Prostate gland (tissue), 2 donors: ENCODE results near the gene SLC26A5. TPM values are rescaled to one million over a fixed set of nuclear protein-coding genes. Genes with fewer than 3 reads are reported as not detected.

Experiments used
- DNase-seq: peaks from one replicate; pipeline ENCODE4 v3.0.0-alpha.2; 2019; ENCODE audit warnings: low spot score
- H3K27ac ChIP-seq, 2 donors: fragments of 200-600 bp; sonication (generic); 2 replicates each; pipeline ENCODE4 v1.5.1; 2017 to 2019
- H3K27me3 ChIP-seq: fragments of 200-600 bp; sonication (generic); replicated peaks from 2 replicates; pipeline ENCODE4 v1.5.1; 2019; ENCODE audit not compliant: insufficient read depth
- H3K36me3 ChIP-seq, 2 donors: fragments of 200-600 bp; sonication (generic); 1 replicate in 1 of 2; 2 replicates in 1 of 2; pipeline versions ENCODE4 v1.5.1 to v1.8.1; 2017 to 2019
- H3K4me1 ChIP-seq: fragments of 200-600 bp; sonication (generic); replicated peaks from 2 replicates; pipeline ENCODE4 v1.5.1; 2019
- H3K4me3 ChIP-seq, 2 donors: fragments of 200-600 bp; sonication (generic); 2 replicates each; pipeline ENCODE4 v1.5.1; 2017 to 2019
- H3K9me3 ChIP-seq: fragments of 200-600 bp; sonication (generic); 2 replicates; pipeline ENCODE4 v1.5.1; 2017
- POLR2A ChIP-seq: fragments of 450-650 bp; IDR thresholded peaks from one replicate; pipeline ENCODE4 v1.6.1; 2016; ENCODE audit warnings: antibody characterized with exemption, mild to moderate bottlenecking
- POLR2AphosphoS5 ChIP-seq: sonication (generic); formaldehyde crosslinking; IDR thresholded peaks from one replicate; pipeline ENCODE4 v1.6.1; 2017; ENCODE audit warnings: antibody characterized with exemption
- WGBS: methylation state at CpG from one replicate; pipeline ENCODE4 v1.1.5; 2018; 5-methylcytosine and 5-hydroxymethylcytosine counted together
- intact Hi-C: fragments of 100-400 bp; cut with DNase I; formaldehyde crosslinking; loops from one replicate; pipeline ENCODE4 v1.14.2; 2022
- total RNA-seq, 2 donors: library from RNA; depleted of rRNA; stranded (reverse); fragments of >200 nt; gene quantifications; one replicate each; pipeline ENCODE4 v1.1.0, GENCODE V29; 2016
- TF ChIP-seq, protein P1 (sequence below), 4 experiments: fragments of 200-600 bp in 2 of 4; fragments of 450-650 bp in 2 of 4; sonication (generic) in 2 of 4; IDR thresholded peaks; 1 replicate in 3 of 4; 2 replicates in 1 of 4; pipeline ENCODE4 v1.5.1; 2016 to 2019; ENCODE audit warnings: antibody characterized with exemption in 4 of 4, mild to moderate bottlenecking in 2 of 4, moderate library complexity in 2 of 4

SLC26A5 gene
- total RNA-seq, 2 donors from 2014 or later: 1.5 to 3.9 TPM

DNA sequence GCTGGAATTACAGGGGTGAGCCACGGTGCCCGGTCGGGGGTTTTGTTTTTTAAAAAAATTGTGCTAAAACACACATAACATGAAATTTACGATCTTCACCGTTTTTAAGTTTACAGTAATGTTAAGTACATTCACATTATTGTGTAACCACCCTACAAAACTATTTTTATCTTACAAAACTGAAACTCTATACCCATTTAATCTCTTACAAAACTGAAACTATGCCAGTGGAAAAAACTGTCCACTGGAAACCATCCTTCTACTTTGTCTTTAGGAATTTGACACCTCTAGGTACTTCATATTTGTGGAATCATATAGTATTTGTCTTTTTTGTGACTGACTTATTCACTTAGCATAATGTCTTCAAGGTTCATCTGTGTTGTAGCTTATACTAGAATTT is 99.6 kb downstream of the SLC26A5 start:
- H3K4me3 ChIP-seq: no peak overlapping the region
- intact Hi-C loops: no loop called here
- WGBS: 81% methylated on average over 5 of the region's 5 CpGs
- H3K27ac ChIP-seq: no peak overlapping the region
- no peaks in the 10 kb centered on the region for H3K36me3 ChIP-seq
- TF ChIP-seq POLR2AphosphoS5 (no peak), POLR2A (no peak)
- TF ChIP-seq, protein P1, sequence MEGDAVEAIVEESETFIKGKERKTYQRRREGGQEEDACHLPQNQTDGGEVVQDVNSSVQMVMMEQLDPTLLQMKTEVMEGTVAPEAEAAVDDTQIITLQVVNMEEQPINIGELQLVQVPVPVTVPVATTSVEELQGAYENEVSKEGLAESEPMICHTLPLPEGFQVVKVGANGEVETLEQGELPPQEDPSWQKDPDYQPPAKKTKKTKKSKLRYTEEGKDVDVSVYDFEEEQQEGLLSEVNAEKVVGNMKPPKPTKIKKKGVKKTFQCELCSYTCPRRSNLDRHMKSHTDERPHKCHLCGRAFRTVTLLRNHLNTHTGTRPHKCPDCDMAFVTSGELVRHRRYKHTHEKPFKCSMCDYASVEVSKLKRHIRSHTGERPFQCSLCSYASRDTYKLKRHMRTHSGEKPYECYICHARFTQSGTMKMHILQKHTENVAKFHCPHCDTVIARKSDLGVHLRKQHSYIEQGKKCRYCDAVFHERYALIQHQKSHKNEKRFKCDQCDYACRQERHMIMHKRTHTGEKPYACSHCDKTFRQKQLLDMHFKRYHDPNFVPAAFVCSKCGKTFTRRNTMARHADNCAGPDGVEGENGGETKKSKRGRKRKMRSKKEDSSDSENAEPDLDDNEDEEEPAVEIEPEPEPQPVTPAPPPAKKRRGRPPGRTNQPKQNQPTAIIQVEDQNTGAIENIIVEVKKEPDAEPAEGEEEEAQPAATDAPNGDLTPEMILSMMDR (IDR thresholded peaks at IDR 0.05): no peak
- H3K4me1 ChIP-seq: peaks cover 4% of the 10 kb centered on the region
- no peak for DNase-seq
- H3K27me3 ChIP-seq: no peaks in the 10 kb centered on the region
- no peaks in the 10 kb centered on the region for H3K9me3 ChIP-seq

DNA sequence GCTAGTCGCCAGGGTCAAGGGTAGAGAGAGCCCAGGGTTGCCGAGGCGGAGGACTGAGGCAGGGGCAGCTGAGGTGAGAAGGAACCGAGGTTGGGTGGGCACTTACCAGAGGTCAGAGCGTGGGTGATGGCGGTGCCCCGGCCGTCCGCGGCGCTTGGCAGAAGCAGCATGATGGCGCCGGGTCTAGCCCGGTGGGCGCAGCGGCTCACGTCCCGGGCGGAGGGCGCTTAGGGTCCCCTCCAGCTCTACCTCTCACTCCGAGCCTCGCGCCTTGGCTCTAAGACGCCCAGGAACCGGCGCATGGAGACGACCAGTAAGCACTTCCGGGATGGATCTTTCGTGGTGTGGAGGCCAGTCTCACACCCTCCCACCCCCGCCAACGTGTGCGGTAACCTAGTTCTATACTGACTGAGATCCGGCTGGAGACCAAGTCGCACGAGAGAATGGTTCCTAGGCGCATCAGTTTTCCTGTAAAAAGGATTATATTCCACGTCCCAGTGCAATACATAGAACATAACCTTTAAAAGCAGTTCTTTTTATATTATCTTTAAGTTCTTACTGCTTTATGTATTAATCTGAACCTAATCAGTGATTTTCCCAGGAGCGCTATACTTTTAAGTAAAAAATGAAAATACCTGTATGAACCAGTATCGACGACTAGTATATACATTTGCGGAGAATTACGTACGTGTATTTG is 101.4 kb downstream of the SLC26A5 start, which contains the start of gene DNAJC2:
Gene DNAJC2 (minus strand): TSS at position 315 of the 697 bp plus-strand sequence. CDS start 145 bp downstream, at position 170.
- Histone ChIP-seq H3K27ac (peak within 1 kb of the TSS; percentile 63 to 73), H3K9me3 (no peaks in the 10 kb centered on the region), H3K27me3 (no peaks in the 10 kb centered on the region), H3K36me3 (peaks cover 0 to 7% of the 10 kb centered on the region in 2 donors), H3K4me1 (peaks cover 4% of the 10 kb centered on the region), H3K4me3 (peak within 1 kb of the TSS; percentile 64 to 88)
- DNase-seq: peak; percentile 82
- intact Hi-C loops: no loop called here
- WGBS: 9% methylated on average over 36 of the region's 43 CpGs
- TF ChIP-seq POLR2AphosphoS5: peak; percentile 91
- peak; percentile 35 for TF ChIP-seq POLR2A
- TF ChIP-seq, protein P1 (IDR thresholded peaks at IDR 0.05): peak in 1 of 4 experiments; percentile 7

- WGBS: under 1% methylated on average over 26 of the region's 26 CpGs
- H3K4me3 ChIP-seq: peak overlapping the region; percentile 64 to 88
- peaks cover 1% of the 10 kb centered on the region for H3K4me1 ChIP-seq
- peaks cover 0 to 7% of the 10 kb centered on the region in 2 donors for H3K36me3 ChIP-seq
- TF ChIP-seq POLR2A: no peak
- TF ChIP-seq, protein P1 (IDR thresholded peaks at IDR 0.05): no peak
- TF ChIP-seq POLR2AphosphoS5: no peak
- DNase-seq: no peak
- H3K27me3 ChIP-seq: no peaks in the 10 kb centered on the region
- peak overlapping the region; percentile 63 to 73 for H3K27ac ChIP-seq
- no peaks in the 10 kb centered on the region for H3K9me3 ChIP-seq
- intact Hi-C loops: no loop called here
Observed at GRCh38 chr7:103343758-103344452, 102.1 kb downstream of the SLC26A5 start.

DNA sequence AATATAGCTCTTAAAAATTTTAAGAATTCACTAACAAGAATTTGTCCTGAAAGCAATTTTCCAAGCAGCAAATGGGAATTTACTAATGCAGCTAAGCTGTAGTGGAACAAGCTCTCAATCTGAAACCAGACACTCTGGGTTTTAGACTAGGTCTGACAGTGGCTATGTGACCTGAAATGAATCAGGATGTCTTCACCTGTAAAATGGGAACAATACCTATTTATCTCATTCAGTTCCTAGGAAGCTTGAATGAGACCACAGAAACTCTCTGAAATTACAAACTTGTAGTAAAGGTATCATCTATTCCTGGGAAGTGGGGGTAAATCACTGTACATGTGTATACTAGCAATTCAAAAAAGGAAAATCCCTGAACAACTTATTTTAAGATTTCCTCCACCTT is 102.7 kb downstream of the SLC26A5 start:
- Histone ChIP-seq H3K36me3 (peaks cover 0 to 7% of the 10 kb centered on the region in 2 donors), H3K4me1 (no peaks in the 10 kb centered on the region), H3K9me3 (no peaks in the 10 kb centered on the region), H3K27ac (peak overlapping the region in 1 of 2 donors; percentile 63), H3K27me3 (no peaks in the 10 kb centered on the region), H3K4me3 (peak overlapping the region; percentile 64 to 88)
- TF ChIP-seq, protein P1 (IDR thresholded peaks at IDR 0.05): no peak
- TF ChIP-seq POLR2A (no peak), POLR2AphosphoS5 (no peak)
- intact Hi-C loops: no loop called here
- DNase-seq: no peak
